ENCODE data around the gene EPB41L2. TPM values are rescaled to one million over a fixed set of nuclear protein-coding genes. Genes with fewer than 3 reads are reported as not detected.
"Not testable (repeated sequence)": the region's sequence is repeated elsewhere in the genome, so short reads cannot be mapped to it uniquely, and the experiment has no call there.

Gene EPB41L2
- total RNA-seq, 1 donor from 2014 or later, result 66.3 TPM

DNA sequence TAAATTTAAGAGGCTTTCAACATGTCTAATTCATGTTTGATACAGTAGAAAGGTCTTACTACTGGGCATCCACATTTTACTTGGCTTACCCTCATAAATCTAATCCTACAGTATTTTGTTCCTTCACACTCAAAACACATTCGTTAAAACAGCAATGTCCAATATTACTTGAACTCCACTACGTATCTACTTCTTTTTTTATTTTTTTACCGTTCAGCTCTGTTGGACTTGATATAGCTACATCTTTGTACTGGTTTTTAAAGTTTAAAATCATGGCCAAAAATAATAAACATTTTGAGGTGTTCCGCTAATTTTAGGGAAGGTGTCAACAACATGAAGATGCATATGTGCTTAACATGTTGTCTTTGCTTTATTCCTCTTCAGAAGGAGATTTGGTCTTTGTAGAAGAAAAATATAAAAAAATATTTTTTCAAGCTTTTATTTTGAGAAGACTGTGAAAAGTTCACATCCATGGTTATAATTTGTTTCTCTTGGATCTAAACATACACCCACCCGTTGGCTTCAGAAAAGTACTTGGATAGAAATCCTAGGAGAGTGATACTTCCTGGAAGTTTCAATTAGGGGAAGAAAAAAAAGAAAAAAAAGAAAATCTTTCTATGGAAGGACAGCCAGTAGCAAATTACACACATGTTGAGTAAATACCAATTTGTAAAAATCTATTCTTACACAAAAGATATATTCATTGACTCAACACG is 71.5 kb downstream of the EPB41L2 start:
- Mint-ChIP-seq H3K9me3 (peaks cover 17% of the 10 kb centered on the region), H3K4me3 (no peak overlapping the region), H3K27me3 (ENCODE audit: low read depth) (no peaks in the 10 kb centered on the region), H3K27ac (no peak overlapping the region), H3K36me3 (peaks cover 3% of the 10 kb centered on the region), H3K4me1 (peaks cover 12% of the 10 kb centered on the region)
- no peak for DNase-seq (ENCODE audit: low spot score in 2 of 2, unreplicated experiment in 2 of 2)
- TF ChIP-seq, protein P1, sequence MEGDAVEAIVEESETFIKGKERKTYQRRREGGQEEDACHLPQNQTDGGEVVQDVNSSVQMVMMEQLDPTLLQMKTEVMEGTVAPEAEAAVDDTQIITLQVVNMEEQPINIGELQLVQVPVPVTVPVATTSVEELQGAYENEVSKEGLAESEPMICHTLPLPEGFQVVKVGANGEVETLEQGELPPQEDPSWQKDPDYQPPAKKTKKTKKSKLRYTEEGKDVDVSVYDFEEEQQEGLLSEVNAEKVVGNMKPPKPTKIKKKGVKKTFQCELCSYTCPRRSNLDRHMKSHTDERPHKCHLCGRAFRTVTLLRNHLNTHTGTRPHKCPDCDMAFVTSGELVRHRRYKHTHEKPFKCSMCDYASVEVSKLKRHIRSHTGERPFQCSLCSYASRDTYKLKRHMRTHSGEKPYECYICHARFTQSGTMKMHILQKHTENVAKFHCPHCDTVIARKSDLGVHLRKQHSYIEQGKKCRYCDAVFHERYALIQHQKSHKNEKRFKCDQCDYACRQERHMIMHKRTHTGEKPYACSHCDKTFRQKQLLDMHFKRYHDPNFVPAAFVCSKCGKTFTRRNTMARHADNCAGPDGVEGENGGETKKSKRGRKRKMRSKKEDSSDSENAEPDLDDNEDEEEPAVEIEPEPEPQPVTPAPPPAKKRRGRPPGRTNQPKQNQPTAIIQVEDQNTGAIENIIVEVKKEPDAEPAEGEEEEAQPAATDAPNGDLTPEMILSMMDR (IDR thresholded peaks at IDR 0.05; ENCODE audit: unreplicated experiment), result no peak

DNA sequence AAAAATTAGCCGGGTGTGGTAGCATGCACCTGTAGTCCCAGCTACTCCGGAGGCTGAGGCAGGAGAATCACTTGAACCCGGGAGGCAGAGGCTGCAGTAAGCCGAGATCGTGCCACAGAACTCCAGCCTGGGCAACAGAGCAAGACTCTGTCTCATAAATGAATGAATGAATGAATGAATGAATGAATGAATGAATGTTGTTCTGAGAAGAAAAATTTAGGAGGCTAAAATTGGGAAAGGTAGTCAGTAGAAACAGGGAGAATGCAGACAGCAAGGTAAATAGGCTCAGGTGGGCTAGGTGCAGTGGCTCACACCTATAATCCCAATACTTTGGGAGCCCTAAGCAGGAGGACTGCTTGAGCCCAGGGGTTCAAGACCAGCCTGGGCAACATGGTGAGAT is 75.5 kb downstream of the EPB41L2 start:
- not testable (repeated sequence) for DNase-seq (ENCODE audit: low spot score in 2 of 2, unreplicated experiment in 2 of 2); H3K36me3 Mint-ChIP-seq; H3K27me3 Mint-ChIP-seq (ENCODE audit: low read depth); H3K4me1 Mint-ChIP-seq; H3K4me3 Mint-ChIP-seq; H3K27ac Mint-ChIP-seq
- H3K9me3 Mint-ChIP-seq, result peaks cover 24% of the 10 kb centered on the region

DNA sequence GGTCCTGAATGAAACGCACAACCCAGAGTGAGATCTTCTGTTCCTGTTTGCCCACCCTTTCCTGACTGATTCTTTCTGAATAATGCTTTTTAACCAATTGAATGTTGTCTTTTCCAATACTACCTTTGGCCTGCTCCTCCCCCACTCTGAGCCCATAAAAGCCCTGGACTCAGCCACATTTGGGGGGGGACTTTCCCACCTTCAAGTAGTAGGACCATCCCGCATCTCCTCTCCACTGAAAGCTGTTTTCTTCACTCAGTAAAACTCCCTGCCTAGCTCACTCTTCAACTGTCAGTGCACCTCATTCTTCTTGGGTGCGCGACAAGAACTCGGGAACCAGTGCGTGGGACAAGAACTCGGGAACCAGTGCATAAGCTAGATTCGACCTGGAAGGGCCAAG is 77.9 kb downstream of the EPB41L2 start:
- Mint-ChIP-seq H3K27ac (no peak overlapping the region), H3K27me3 (ENCODE audit: low read depth) (no peaks in the 10 kb centered on the region), H3K36me3 (peaks cover 9% of the 10 kb centered on the region), H3K4me3 (no peak overlapping the region), H3K9me3 (peaks cover 16% of the 10 kb centered on the region), H3K4me1 (peaks cover 6% of the 10 kb centered on the region)
- DNase-seq (ENCODE audit: low spot score in 2 of 2, unreplicated experiment in 2 of 2), result no peak
- TF ChIP-seq, protein P1 (IDR thresholded peaks at IDR 0.05; ENCODE audit: unreplicated experiment), result no peak

DNA sequence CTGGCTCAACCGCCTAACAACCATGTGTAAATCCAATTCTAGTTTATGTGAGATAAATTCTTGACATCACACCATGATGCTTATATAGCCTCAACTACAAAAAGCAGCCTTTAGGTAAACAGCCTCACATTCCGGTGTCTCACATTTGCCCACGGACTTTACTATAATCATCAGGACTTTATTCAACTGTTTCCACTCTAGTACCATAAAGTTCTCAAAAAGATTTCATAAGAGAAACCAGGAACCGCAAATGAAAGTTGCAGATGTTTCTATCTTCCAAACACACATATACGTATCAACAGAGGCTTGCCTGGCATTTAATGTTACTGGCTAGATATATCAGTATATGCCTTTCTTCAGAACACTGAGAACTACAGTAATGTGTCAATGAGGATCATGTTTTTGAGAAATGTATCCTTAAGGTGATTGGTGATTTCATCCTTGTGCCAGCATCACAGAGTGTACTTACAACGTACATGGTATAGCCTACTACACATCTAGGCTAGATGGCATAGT is 80.0 kb downstream of the EPB41L2 start:
- Mint-ChIP-seq H3K27me3 (ENCODE audit: low read depth) (no peaks in the 10 kb centered on the region), H3K27ac (no peak overlapping the region), H3K4me3 (no peak overlapping the region)

DNA sequence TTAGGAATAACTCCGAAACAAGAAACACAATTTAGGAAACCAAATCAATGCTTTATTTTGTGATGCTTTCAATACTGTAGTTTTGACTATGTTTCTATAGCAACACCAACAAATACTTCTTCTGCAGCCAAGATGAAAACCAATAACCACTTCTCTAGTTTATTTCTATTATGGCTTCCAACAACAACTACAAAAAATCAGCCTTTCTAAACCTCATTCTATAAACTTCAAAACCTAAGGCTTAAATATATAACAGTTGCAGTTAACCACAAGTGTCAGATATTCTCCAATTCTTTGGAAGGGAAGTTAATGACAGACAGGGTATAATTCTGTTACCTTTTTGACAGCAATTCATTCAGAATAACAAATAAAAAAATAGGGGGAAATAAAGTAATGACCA is 80.9 kb downstream of the EPB41L2 start:
- DNase-seq (ENCODE audit: low spot score in 2 of 2, unreplicated experiment in 2 of 2), result no peak
- TF ChIP-seq, protein P1 (IDR thresholded peaks at IDR 0.05; ENCODE audit: unreplicated experiment), result no peak
- H3K4me1 Mint-ChIP-seq, result peaks cover 7% of the 10 kb centered on the region
- peaks cover 16% of the 10 kb centered on the region for H3K9me3 Mint-ChIP-seq
- no peaks in the 10 kb centered on the region for H3K27me3 Mint-ChIP-seq (ENCODE audit: low read depth)
- peaks cover 9% of the 10 kb centered on the region for H3K36me3 Mint-ChIP-seq
- H3K4me3 Mint-ChIP-seq, result no peak overlapping the region
- no peak overlapping the region for H3K27ac Mint-ChIP-seq

More for the DNA sequence above, 80.0 kb downstream of the EPB41L2 start:
- Mint-ChIP-seq H3K4me1 (peaks cover 7% of the 10 kb centered on the region), H3K9me3 (peaks cover 16% of the 10 kb centered on the region), H3K36me3 (peaks cover 9% of the 10 kb centered on the region)
- TF ChIP-seq, protein P1 (IDR thresholded peaks at IDR 0.05; ENCODE audit: unreplicated experiment), result no peak
- no peak for DNase-seq (ENCODE audit: low spot score in 2 of 2, unreplicated experiment in 2 of 2)

DNA sequence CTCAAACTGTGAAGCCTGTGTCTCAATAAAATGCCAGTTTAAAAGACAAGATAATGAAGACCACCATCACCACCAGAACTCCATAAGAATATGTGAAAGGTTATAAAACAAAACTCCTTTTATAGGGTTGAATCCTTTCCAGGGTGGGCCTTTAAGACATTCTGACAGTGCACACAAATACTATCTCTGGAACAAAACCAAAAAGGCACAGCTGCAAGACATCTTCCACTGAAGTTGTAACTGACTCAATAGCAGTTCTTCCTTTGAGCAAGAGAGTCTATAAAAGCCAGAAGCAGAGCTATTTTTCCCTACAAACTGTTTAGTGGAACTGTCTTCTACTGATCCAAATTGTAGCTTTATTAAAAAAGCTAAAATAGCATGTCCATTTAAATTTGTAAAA is 81.6 kb downstream of the EPB41L2 start:
- Mint-ChIP-seq H3K9me3 (peaks cover 12% of the 10 kb centered on the region), H3K4me1 (peaks cover 7% of the 10 kb centered on the region)
- no peak for DNase-seq (ENCODE audit: low spot score in 2 of 2, unreplicated experiment in 2 of 2)

More for the DNA sequence above, 81.6 kb downstream of the EPB41L2 start:
- TF ChIP-seq, protein P1 (IDR thresholded peaks at IDR 0.05; ENCODE audit: unreplicated experiment), result no peak
- peak overlapping the region; percentile 27 for H3K27ac Mint-ChIP-seq
- H3K4me3 Mint-ChIP-seq, result no peak overlapping the region
- H3K36me3 Mint-ChIP-seq, result peaks cover 8% of the 10 kb centered on the region
- H3K27me3 Mint-ChIP-seq (ENCODE audit: low read depth), result no peaks in the 10 kb centered on the region

Data from mesothelial cell of epicardium (in vitro differentiated cells).